Measurements from ENCODE around the gene PTPN3. TPM values are rescaled to one million over a fixed set of nuclear protein-coding genes. Genes with fewer than 3 reads are reported as not detected.

Gene PTPN3
- total and polyA plus RNA-seq, 9 of the 15 experiments (the other 6 are each of a cell fraction or from before 2014, with no cell fraction given): 0.02 TPM; not detected in 8

- TF ChIP-seq GMEB1 (CRISPR knock-in tag; IDR thresholded peaks at IDR 0.05) (no peak), ZMIZ1 (IDR thresholded peaks at IDR 0.05; ENCODE audit: low read depth in 2 of 2, low read length in 2 of 2) (no peak), HES1 (IDR thresholded peaks at IDR 0.05; ENCODE audit: low read depth) (no peak), HMG20A (CRISPR knock-in tag; conservative IDR thresholded peaks at IDR 0.05) (no peak), ZNF143 (CRISPR knock-in tag; IDR thresholded peaks at IDR 0.05) (no peak)
Measured at GRCh38 chr9:109403116-109403515, 95.0 kb downstream of the PTPN3 start (continued).
